ENCODE results near the gene SAMHD1. TPM values are rescaled to one million over a fixed set of nuclear protein-coding genes. Genes with fewer than 3 reads are reported as not detected.

The SAMHD1 gene
- total and polyA plus RNA-seq, 2 of the 13 experiments (the other 11 are each of a cell fraction or from before 2014, with no cell fraction given), result 16.9 to 43.5 TPM

DNA sequence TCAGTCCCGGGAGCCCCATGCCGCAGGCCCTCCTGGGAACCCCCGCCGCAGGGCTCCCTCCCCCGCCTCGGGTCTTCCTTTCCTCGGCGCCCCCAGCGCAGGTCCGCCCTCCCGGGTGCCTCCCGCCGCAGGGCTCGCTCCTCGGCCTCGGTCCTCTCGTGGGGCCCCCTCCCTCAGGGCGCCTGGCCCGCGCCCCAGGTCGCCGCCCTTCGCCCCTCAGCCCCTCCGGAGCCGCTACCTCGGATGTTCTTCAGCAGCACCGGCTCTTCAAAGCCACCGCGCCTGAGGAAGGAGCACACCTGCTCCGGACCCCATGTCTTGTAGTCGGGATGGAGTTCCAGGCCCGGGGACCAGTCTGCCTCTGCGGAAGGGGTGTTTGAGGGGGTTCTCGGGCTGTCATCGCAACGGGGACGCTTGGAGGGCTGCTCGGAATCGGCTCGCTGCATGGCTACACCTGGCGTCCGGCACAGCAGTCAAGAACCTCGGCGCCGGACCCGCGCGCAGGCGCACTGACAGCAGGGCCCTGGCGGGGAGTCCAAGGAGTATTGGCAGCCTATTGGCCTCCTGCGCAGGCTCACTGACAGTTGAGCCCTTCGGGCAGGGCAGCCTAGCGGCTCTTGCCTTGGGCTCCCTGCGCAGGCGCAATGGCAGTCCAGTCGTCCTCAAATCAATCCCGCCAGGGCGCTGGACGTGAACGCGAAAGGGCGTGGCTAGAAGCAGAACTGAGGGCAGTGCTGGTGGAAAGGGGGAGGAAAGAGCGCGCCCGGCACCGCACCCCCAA lies at the start of gene SAMHD1 (continued):
- TF ChIP-seq ZXDC (CRISPR knock-in tag; IDR thresholded peaks at IDR 0.05), result no peak; the same call in 1 of the 2 replicates
- TF ChIP-seq ZNF232 (CRISPR knock-in tag; IDR thresholded peaks at IDR 0.05; ENCODE audit: borderline replicate concordance), result no peak
- no peak for TF ChIP-seq DPF2 (CRISPR knock-in tag; IDR thresholded peaks at IDR 0.05; ENCODE audit: borderline replicate concordance, low read depth)
- no peak for TF ChIP-seq ZFYVE20 (CRISPR knock-in tag; IDR thresholded peaks at IDR 0.05; ENCODE audit: borderline replicate concordance, low read depth)
- no peak for TF ChIP-seq NFE2 (CRISPR knock-in tag; IDR thresholded peaks at IDR 0.05)
- TF ChIP-seq ZNF747 (CRISPR knock-in tag; IDR thresholded peaks at IDR 0.05; ENCODE audit: borderline replicate concordance), result peak; percentile 92
- TF ChIP-seq ZNF407 (CRISPR knock-in tag; IDR thresholded peaks at IDR 0.05; ENCODE audit: not compliant biosample characterization), result peak; percentile 98
- TF ChIP-seq ETV5 (CRISPR knock-in tag; IDR thresholded peaks at IDR 0.05; ENCODE audit: borderline replicate concordance), result no peak; the same call in 1 of the 2 replicates
- TF ChIP-seq ZNF572 (CRISPR knock-in tag; IDR thresholded peaks at IDR 0.05), result peak; percentile 57; the same call in 1 of the 2 replicates
- peak; percentile 48 for TF ChIP-seq NFYB (CRISPR knock-in tag; IDR thresholded peaks at IDR 0.05)
- TF ChIP-seq JUND (CRISPR knock-in tag; IDR thresholded peaks at IDR 0.05), result 0 out of 2 replicates have a peak, but pooled peaks have one; percentile 67
- 0 out of 2 replicates have a peak, but pooled peaks have one; percentile 68 for TF ChIP-seq KLF6 (CRISPR knock-in tag; IDR thresholded peaks at IDR 0.05)
- peak; percentile 78; the same call in 1 of the 2 replicates for TF ChIP-seq SMAD9 (CRISPR knock-in tag; IDR thresholded peaks at IDR 0.05)
- TF ChIP-seq TAF1 (CRISPR knock-in tag; IDR thresholded peaks at IDR 0.05), result peak; percentile 84
- peak; percentile 35; the same call in 1 of the 2 replicates for TF ChIP-seq ZNF263 (CRISPR knock-in tag; IDR thresholded peaks at IDR 0.05)
- peak; percentile 87; the same call in 1 of the 2 replicates for TF ChIP-seq ZNF317 (CRISPR knock-in tag; IDR thresholded peaks at IDR 0.05)
